DND-41 (cell line): ENCODE results near the gene SLC35D3.
"Not testable (repeated sequence)": the region's sequence is repeated elsewhere in the genome, so short reads cannot be mapped to it uniquely, and the experiment has no call there.

Source experiments
- EZH2 ChIP-seq: IDR thresholded peaks from 3 replicates; pipeline ENCODE4 v1.6.1; 2012; ENCODE audit warnings: borderline replicate concordance, low read depth, mild to moderate bottlenecking, moderate library complexity, low read length, inconsistent platforms; ENCODE audit not compliant: severe bottlenecking
- TF ChIP-seq, protein P1 (sequence below): IDR thresholded peaks from 2 replicates; pipeline ENCODE4 v1.5.1; 2012; ENCODE audit warnings: borderline replicate concordance, low read length, moderate library complexity, mild to moderate bottlenecking; ENCODE audit not compliant: poor library complexity, severe bottlenecking; ENCODE audit errors: extremely low read depth

DNA sequence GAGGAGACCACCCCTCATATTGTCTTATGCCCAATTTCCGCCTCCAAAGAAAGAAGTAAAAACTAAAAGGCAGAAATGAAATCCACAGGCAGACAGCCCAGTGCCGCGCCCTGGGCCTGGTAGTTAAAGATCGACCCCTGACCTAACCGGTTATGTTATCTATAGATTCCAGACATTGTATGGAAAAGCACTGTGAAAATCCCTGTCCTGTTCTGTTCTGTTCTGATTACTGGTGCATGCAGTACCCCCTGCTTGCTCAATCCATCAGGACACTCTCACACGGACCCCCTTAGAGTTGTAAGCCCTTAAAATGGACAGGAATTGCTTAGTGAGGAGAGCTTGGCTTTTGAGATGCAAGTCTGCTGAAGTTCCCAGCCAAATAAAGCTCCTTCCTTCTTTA is 37.8 kb downstream of the SLC35D3 start:
- TF ChIP-seq, protein P1, sequence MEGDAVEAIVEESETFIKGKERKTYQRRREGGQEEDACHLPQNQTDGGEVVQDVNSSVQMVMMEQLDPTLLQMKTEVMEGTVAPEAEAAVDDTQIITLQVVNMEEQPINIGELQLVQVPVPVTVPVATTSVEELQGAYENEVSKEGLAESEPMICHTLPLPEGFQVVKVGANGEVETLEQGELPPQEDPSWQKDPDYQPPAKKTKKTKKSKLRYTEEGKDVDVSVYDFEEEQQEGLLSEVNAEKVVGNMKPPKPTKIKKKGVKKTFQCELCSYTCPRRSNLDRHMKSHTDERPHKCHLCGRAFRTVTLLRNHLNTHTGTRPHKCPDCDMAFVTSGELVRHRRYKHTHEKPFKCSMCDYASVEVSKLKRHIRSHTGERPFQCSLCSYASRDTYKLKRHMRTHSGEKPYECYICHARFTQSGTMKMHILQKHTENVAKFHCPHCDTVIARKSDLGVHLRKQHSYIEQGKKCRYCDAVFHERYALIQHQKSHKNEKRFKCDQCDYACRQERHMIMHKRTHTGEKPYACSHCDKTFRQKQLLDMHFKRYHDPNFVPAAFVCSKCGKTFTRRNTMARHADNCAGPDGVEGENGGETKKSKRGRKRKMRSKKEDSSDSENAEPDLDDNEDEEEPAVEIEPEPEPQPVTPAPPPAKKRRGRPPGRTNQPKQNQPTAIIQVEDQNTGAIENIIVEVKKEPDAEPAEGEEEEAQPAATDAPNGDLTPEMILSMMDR: not testable (repeated sequence)
- TF ChIP-seq EZH2: not testable (repeated sequence)
